Fibroblast of the aortic adventitia (primary cell): ENCODE results near the gene RAB41. TPM values are rescaled to one million over a fixed set of nuclear protein-coding genes. Genes with fewer than 3 reads are reported as not detected.
A peak's percentile ranks its signal among the peaks of the same experiment; 100 is the strongest.
"Not testable (repeated sequence)": the region's sequence is repeated elsewhere in the genome, so short reads cannot be mapped to it uniquely, and the experiment has no call there.

Source experiments
- DNase-seq: peaks from one replicate; pipeline ENCODE4 v3.0.0-alpha.2; 2010; ENCODE audit warnings: low read depth
- H3K4me3 ChIP-seq: 2 replicates; pipeline ENCODE4 v1.5.1; 2011; ENCODE audit warnings: low read depth, mild to moderate bottlenecking, control low read depth, low read length, moderate library complexity
- total RNA-seq: library from RNA; depleted of rRNA; stranded (reverse); fragments of >200 nt; gene quantifications from 2 replicates; pipeline ENCODE4 v1.2.3, GENCODE V29; 2012; ENCODE audit warnings: low replicate concordance
- TF ChIP-seq, protein P1 (sequence below): IDR thresholded peaks from 2 replicates; pipeline ENCODE4 v1.5.1; 2011; ENCODE audit warnings: mild to moderate bottlenecking, low read length, control low read depth, inconsistent platforms; ENCODE audit not compliant: insufficient read depth

The RAB41 gene
- total RNA-seq, 1 donor = not detected

DNA sequence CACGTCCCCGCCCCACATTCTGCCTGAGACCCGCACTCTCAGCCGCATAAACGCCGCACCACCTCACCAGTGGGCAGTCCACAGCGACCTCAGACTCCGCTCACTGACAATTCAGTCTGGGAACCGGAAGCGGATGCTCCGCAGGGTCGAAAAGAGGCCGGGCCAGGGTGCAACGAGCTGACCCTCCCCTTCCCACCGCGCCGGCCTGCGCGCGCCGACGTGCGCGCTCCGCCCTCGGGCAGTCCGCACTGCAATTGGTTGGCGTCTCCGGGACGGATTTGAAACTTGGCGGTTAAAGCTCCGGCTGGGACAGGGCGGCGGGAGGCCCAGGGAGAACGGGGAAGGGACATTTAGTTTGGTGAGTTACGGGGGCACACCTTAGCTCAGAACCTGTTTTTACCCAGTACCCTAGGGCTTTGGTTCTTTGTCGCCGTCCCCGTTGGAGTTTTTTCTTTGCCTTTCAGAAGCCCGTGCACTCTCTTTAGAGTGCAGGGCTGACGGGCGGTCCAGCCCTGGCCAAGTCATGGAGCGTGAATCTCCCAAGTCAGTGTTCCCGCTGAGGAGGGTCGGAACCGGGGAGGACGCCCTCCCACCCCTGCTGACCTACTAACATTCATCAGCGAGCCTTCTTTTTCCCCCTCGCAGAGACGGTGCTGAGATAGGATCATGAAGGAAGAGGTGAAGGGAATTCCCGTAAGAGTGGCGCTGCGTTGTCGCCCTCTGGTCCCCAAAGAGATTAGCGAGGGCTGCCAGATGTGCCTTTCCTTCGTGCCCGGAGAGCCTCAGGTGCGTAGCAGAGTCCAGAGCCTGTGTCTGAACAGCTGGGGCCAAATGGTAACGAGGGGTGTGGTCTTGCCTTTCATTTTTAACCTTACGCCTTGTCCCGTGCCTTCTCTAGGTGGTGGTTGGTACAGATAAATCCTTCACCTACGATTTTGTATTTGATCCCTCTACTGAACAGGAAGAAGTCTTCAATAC lies 8.1 kb downstream of the RAB41 start, which contains the start of the genes KIF4A and PDZD11:
Gene KIF4A, plus strand, starts transcription at position 312 of the 978 bp plus-strand sequence. Its CDS starts 355 bp downstream, at position 667.
Gene PDZD11, minus strand, starts transcription at position 135 of the 978 bp plus-strand sequence. CDS start 586 bp downstream, outside the sequence.
- peak within 1 kb of the TSS; percentile 85 for H3K4me3 ChIP-seq
- DNase-seq = peak; percentile 72
- TF ChIP-seq, protein P1, sequence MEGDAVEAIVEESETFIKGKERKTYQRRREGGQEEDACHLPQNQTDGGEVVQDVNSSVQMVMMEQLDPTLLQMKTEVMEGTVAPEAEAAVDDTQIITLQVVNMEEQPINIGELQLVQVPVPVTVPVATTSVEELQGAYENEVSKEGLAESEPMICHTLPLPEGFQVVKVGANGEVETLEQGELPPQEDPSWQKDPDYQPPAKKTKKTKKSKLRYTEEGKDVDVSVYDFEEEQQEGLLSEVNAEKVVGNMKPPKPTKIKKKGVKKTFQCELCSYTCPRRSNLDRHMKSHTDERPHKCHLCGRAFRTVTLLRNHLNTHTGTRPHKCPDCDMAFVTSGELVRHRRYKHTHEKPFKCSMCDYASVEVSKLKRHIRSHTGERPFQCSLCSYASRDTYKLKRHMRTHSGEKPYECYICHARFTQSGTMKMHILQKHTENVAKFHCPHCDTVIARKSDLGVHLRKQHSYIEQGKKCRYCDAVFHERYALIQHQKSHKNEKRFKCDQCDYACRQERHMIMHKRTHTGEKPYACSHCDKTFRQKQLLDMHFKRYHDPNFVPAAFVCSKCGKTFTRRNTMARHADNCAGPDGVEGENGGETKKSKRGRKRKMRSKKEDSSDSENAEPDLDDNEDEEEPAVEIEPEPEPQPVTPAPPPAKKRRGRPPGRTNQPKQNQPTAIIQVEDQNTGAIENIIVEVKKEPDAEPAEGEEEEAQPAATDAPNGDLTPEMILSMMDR = no peak

DNA sequence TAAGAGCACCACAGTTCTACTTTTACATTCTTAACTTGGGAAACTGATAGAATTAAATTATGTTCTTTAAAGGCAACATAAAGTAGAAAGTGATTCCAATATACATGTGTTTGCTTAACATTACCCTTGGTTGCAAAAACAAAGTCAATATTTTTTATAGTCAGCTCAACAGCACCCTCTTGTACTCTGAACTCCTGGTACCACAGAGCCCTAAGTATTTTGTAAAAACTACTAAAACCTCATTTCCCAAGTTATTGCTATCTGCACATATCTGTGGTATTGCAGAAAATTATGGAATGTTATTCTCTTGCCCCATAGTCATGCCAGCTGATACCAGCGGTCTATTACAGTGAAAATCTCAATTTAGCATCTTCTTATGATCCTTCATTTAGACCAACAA lies 10.8 kb downstream of the RAB41 start:
- no peak overlapping the region for H3K4me3 ChIP-seq
- TF ChIP-seq, protein P1 = no peak
- peak; percentile 32 for DNase-seq

DNA sequence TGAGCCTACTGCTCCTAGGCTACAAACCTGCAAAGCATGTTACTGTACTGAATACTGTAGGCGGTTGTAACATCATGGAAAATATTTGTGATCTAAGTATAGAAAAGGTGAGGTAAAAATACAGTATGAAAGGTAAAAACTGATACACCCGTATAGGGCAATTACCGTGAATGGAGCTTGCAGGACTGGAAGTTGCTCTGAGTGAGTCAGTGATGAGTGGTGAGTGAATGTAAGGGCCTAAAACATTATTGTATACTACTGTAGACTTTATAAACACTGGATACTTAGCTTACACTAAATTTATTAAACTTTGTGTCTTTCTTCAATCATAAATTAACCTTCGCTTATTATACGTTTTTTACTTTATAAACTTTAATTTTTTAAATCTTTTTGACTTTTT lies 11.6 kb downstream of the RAB41 start:
- peak; percentile 5 for DNase-seq
- H3K4me3 ChIP-seq = no peak overlapping the region
- TF ChIP-seq, protein P1 = no peak

DNA sequence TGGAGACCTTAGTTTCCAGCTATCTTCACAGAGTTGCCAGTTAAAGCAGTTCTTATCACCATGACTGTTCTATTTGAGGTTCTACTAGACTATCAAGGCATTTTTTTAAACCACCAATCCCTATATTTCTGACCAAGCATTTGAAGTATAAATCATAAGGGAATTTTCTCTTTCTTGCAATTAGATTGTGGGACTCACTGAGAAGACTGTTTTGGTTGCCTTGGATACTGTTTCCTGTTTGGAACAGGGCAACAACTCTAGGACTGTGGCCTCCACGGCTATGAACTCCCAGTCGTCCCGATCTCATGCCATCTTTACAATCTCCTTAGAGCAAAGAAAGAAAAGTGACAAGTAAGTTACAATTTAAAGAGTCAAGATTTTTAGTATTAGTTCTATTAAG lies 19.7 kb downstream of the RAB41 start:
- no peak overlapping the region for H3K4me3 ChIP-seq
- TF ChIP-seq, protein P1 = no peak

DNA sequence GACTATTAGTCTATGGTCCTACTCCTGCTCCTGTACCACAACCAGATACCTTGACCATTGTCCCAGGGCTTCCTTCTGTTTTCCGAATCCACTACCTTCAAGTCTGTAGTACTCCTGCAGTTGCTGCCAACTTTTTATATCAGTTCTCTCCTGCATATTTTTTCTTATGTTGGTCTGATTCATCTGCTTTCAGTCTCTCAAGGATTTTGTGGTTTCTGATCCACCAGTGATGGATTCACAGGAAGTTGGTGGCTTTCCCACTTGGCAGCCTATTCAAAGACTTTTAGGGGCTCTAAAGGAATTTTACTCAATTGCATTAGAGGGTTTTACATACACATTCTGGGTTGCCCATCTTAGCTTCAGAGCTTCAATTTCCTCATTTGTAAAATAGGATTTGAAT lies 31.5 kb downstream of the RAB41 start:
- TF ChIP-seq, protein P1 = no peak
- H3K4me3 ChIP-seq = no peak overlapping the region
- DNase-seq = peak; percentile 46

More for the DNA sequence above, 19.7 kb downstream of the RAB41 start:
- DNase-seq = peak; percentile 39

DNA sequence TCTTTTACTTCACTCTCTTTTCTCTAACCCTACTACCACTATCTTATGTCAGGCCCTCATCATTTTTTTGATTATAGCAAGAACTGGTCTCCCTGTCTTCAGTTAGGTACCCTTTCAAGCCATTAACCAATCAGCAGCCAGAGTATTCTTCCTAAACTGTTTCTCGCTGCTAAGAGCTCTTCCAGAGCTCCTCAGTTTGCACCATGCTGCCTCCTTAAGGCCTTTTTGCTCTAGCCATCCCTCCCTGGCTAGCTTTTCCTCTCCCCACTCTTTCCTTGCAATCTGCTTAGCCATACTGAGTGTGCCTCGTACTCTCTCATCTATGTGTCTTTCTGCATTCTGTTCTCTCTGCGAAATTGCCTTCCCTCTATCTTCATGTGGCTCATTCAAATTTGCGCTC lies 40.8 kb downstream of the RAB41 start:
- H3K4me3 ChIP-seq = no peak overlapping the region

DNA sequence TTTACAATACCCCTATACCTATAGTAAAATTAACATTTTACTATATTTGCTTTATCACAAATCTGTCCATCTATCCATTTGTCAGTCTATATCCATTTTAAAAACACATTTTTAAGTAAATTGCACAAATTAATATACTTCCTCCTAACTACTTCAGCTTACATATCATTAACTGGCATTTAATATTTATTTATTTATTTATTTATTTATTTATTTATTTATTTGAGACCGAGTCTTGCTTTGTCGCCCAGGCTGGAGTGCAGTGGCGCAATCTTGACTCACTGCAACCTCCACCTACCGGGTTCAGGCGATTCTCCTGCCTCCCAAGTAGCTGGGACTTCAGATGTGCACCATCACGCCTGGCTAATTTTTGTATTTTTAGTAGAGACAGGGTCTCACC lies 41.7 kb downstream of the RAB41 start:
- H3K4me3 ChIP-seq, DNase-seq: not testable (repeated sequence)

More for the DNA sequence above, 40.8 kb downstream of the RAB41 start:
- TF ChIP-seq, protein P1 = no peak
- DNase-seq = peak; percentile 7
